ENCODE data around the gene ZBTB25. TPM values are rescaled to one million over a fixed set of nuclear protein-coding genes. Genes with fewer than 3 reads are reported as not detected.
A peak's percentile ranks its signal among the peaks of the same experiment; 100 is the strongest.

The ZBTB25 gene
- total RNA-seq = 9.8 and 10.6 TPM in 2 replicates

GRCh38 chr14:64503434-64504309, at the start of gene ZBTB25:
Gene ZBTB25 (minus strand): TSS chr14:64503838. CDS start chr14:64490533, 13,305 bp downstream.
- Histone ChIP-seq H3K27me3 (ENCODE audit: insufficient read depth, low read length) (no peaks in the 10 kb centered on the region), H2AFZ (ENCODE audit: low read length) (peak within 1 kb of the TSS; percentile 85), H3K79me2 (ENCODE audit: insufficient read depth, low read length) (peaks cover 75% of the 10 kb centered on the region), H3K4me3 (ENCODE audit: insufficient read depth, low read length) (peak within 1 kb of the TSS; percentile 88), H3K4me2 (ENCODE audit: insufficient read depth, low read length) (peak within 1 kb of the TSS; percentile 97), H4K20me1 (ENCODE audit: insufficient read depth, low read length) (peaks cover 33% of the 10 kb centered on the region), H3K36me3 (ENCODE audit: insufficient read depth, low read length) (peaks cover 2% of the 10 kb centered on the region), H3K27ac (ENCODE audit: low read depth, low read length) (peak within 1 kb of the TSS; percentile 89), H3K4me1 (ENCODE audit: insufficient read depth, low read length) (peaks cover 43% of the 10 kb centered on the region), H3K9me3 (ENCODE audit: low read depth, low read length) (no peaks in the 10 kb centered on the region)
- peak; percentile 98 for DNase-seq (ENCODE audit: insufficient read length, low spot score, missing footprints)
- TF ChIP-seq CTCF (IDR thresholded peaks at IDR 0.05; ENCODE audit: extremely low read depth, low read depth, low read length) = no peak

- Histone ChIP-seq H3K4me3 (ENCODE audit: insufficient read depth, low read length) (no peak overlapping the region), H3K4me1 (ENCODE audit: insufficient read depth, low read length) (no peaks in the 10 kb centered on the region)
Observed at GRCh38 chr14:64550621-64551333, 47.1 kb upstream of the ZBTB25 start.

GRCh38 chr14:64549791-64550620, 46.4 kb upstream of the ZBTB25 start, which contains the start of gene PPP1R36:
Gene PPP1R36 (plus strand): TSS chr14:64549961. CDS start chr14:64549998, 37 bp downstream.
- Histone ChIP-seq H3K27ac (ENCODE audit: low read depth, low read length) (no peak within 1 kb of the TSS), H3K27me3 (ENCODE audit: insufficient read depth, low read length) (peaks cover 26% of the 10 kb centered on the region), H3K9me3 (ENCODE audit: low read depth, low read length) (no peaks in the 10 kb centered on the region), H4K20me1 (ENCODE audit: insufficient read depth, low read length) (no peaks in the 10 kb centered on the region), H3K4me2 (ENCODE audit: insufficient read depth, low read length) (peak within 1 kb of the TSS; percentile 71), H3K79me2 (ENCODE audit: insufficient read depth, low read length) (no peaks in the 10 kb centered on the region), H3K4me1 (ENCODE audit: insufficient read depth, low read length) (no peaks in the 10 kb centered on the region), H3K4me3 (ENCODE audit: insufficient read depth, low read length) (peak within 1 kb of the TSS; percentile 56), H3K36me3 (ENCODE audit: insufficient read depth, low read length) (no peaks in the 10 kb centered on the region), H2AFZ (ENCODE audit: low read length) (peak within 1 kb of the TSS; percentile 60)
- peak; percentile 78 for DNase-seq (ENCODE audit: insufficient read length, low spot score, missing footprints)
- no peak for TF ChIP-seq CTCF (IDR thresholded peaks at IDR 0.05; ENCODE audit: extremely low read depth, low read depth, low read length)

More at GRCh38 chr14:64550621-64551333, 47.1 kb upstream of the ZBTB25 start:
- DNase-seq (ENCODE audit: insufficient read length, low spot score, missing footprints) = no peak
- Histone ChIP-seq H3K4me2 (ENCODE audit: insufficient read depth, low read length) (no peak overlapping the region), H3K9me3 (ENCODE audit: low read depth, low read length) (no peaks in the 10 kb centered on the region), H4K20me1 (ENCODE audit: insufficient read depth, low read length) (no peaks in the 10 kb centered on the region), H2AFZ (ENCODE audit: low read length) (no peak overlapping the region), H3K27me3 (ENCODE audit: insufficient read depth, low read length) (peaks cover 26% of the 10 kb centered on the region), H3K27ac (ENCODE audit: low read depth, low read length) (no peak overlapping the region), H3K79me2 (ENCODE audit: insufficient read depth, low read length) (no peaks in the 10 kb centered on the region), H3K36me3 (ENCODE audit: insufficient read depth, low read length) (no peaks in the 10 kb centered on the region)
- TF ChIP-seq CTCF (IDR thresholded peaks at IDR 0.05; ENCODE audit: extremely low read depth, low read depth, low read length) = no peak

Measured in osteoblast (primary cell).